Epithelial cell of proximal tubule (primary cell): ENCODE results near the gene IFIT1. TPM values are rescaled to one million over a fixed set of nuclear protein-coding genes. Genes with fewer than 3 reads are reported as not detected.

Source experiments
- DNase-seq: peaks from one replicate; pipeline ENCODE4 v3.0.0-alpha.2; 2011; ENCODE audit warnings: low read depth
- H3K4me3 ChIP-seq: 2 replicates; pipeline ENCODE4 v1.5.1; 2011; ENCODE audit warnings: low read depth, mild to moderate bottlenecking, low read length
- CTCF ChIP-seq: conservative IDR thresholded peaks from 2 replicates; pipeline ENCODE4 v1.5.1; 2012; ENCODE audit warnings: low read depth, mild to moderate bottlenecking, low read length
- total RNA-seq: library from RNA; depleted of rRNA; stranded (reverse); fragments of >200 nt; gene quantifications from 2 replicates; pipeline ENCODE4 v1.2.3, GENCODE V29; 2015

Gene IFIT1, protein sequence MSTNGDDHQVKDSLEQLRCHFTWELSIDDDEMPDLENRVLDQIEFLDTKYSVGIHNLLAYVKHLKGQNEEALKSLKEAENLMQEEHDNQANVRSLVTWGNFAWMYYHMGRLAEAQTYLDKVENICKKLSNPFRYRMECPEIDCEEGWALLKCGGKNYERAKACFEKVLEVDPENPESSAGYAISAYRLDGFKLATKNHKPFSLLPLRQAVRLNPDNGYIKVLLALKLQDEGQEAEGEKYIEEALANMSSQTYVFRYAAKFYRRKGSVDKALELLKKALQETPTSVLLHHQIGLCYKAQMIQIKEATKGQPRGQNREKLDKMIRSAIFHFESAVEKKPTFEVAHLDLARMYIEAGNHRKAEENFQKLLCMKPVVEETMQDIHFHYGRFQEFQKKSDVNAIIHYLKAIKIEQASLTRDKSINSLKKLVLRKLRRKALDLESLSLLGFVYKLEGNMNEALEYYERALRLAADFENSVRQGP
- total RNA-seq, result 2.0 and 3.4 TPM in 2 replicates

DNA sequence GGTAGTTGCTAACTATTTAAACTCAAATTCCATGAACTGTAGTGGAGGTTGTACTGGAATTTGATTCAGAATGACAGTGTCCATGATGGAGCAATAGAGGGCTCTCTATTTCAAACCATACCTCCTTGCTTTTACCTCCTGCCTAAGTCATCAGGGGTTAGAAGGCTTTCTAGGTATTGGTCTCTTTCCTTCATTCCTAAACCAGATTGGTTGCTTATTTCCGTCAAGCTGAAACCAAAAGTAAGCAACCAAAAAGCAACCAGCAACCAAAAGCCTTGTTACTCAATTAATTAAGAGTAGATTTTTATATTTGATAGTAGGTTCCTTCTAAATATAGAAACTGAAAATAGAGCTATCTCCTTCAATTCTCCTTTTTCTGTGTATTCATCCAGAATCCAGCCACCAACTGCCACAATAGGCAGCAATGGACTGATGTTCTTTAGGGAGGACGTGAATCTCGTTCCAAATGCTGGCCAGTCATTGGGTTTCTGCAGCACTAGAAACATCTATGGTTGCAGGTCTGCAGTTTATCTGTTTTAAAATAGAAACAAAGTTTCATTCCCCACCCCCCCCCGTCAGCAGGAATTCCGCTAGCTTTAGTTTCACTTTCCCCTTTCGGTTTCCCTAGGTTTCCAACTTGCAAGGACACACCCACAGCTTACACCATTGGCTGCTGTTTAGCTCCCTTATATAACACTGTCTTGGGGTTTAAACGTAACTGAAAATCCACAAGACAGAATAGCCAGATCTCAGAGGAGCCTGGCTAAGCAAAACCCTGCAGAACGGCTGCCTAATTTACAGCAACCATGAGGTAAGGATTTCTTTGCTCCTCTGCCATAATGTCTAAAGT is at the start of gene IFIT1:
IFIT1 (plus strand) TSS at position 717 of the 850 bp plus-strand sequence; CDS start at position 807, 90 bp downstream.
- TF ChIP-seq CTCF, result peak; percentile 14

DNA sequence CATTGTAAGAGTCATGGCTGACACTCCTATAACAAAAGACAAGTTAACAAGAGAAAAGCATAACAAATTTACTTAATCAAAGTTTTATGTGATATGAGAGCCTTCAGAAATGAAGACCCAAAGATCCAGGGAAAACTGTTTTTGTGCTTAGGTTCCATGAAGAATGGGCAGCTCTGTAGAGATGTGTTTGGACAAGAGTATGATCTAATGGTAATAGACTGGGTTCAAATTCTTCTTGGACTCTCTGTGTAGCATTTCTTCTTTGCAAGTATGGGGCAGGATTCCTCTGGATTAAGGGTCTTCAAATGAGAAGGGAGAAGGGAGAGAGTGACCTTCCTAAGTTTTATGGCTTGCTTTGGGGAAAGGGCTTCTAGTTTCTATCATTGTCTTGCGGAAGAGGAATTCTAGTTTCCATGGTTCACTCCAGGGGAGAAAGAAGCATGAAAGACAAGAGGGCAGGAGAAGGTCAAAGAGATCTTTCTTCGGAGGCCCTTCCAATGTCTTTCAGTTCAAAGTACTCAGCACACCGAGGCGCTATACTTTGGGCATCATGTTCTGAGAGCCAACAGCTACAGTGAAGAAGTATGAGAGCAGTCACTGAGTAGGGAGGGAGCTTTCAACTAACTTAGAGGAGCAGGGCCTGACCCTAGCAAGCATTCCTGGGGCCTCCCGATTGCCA is 49.2 kb upstream of the IFIT1 start:
- no peak for DNase-seq
- TF ChIP-seq CTCF, result no peak
- no peak overlapping the region for H3K4me3 ChIP-seq

More for the DNA sequence above, at the start of gene IFIT1:
- H3K4me3 ChIP-seq, result peak within 1 kb of the TSS; percentile 56
- DNase-seq, result no peak

- DNase-seq, result no peak
- H3K4me3 ChIP-seq, result no peak overlapping the region
- no peak for TF ChIP-seq CTCF
Observed at GRCh38 chr10:89344156-89344555, 48.3 kb upstream of the IFIT1 start.

DNA sequence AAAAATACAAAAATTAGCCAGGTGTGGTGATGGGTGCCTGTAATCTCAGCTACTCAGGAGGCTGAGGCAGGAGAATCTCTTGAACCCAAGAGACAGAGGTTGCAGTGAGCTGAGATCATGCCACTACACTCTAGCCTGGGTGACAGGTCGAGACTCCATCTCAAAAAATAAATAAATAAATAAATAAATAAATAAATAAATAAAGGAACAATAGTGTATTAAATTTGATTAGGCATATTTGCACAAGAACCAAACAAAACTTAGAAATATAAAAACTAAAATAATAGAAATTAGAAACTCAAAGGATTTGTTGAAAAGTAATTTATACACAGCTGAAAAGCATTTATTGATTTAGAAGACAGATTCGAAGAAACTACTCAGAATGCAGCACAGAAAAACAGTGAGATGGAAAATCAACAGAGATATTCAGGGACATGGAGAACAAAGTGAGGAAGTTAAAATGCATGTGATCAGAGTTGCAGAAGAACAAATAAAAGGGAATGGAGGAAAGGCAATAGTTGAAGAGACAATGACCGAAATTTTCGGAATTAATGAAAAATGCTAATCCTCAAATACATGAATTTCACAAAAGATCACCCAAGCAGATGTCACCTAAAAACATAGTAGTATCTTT is 46.9 kb upstream of the IFIT1 start:
- TF ChIP-seq CTCF, result no peak
- H3K4me3 ChIP-seq, result no peak overlapping the region
- DNase-seq, result no peak

GRCh38 chr10:89346405-89347254 is 45.8 kb upstream of the IFIT1 start:
- TF ChIP-seq CTCF, result no peak
- no peak for DNase-seq
- no peak overlapping the region for H3K4me3 ChIP-seq
